IPS-18a (cell line): ENCODE data around the gene FAM240A.

Experiments
- H3K27ac ChIP-seq: one replicate; pipeline ENCODE4 v1.5.1; 2013; ENCODE audit warnings: low read length
- H3K27me3 ChIP-seq: one replicate; pipeline ENCODE4 v1.6.1; 2013; ENCODE audit warnings: mild to moderate bottlenecking, low read length; ENCODE audit not compliant: control insufficient read depth, insufficient read depth
- H3K36me3 ChIP-seq: one replicate; pipeline ENCODE4 v1.6.1; 2013; ENCODE audit warnings: low read depth, low read length; ENCODE audit not compliant: control insufficient read depth
- H3K4me1 ChIP-seq: one replicate; pipeline ENCODE4 v1.6.1; 2013; ENCODE audit warnings: low read depth, low read length; ENCODE audit not compliant: control insufficient read depth
- H3K4me3 ChIP-seq: one replicate; pipeline ENCODE4 v1.5.1; 2013; ENCODE audit warnings: low read length
- H3K9ac ChIP-seq: one replicate; pipeline ENCODE4 v1.6.1; 2013; ENCODE audit warnings: mild to moderate bottlenecking, low read length, moderate library complexity
- H3K9me3 ChIP-seq: one replicate; pipeline ENCODE4 v1.6.1; 2013; ENCODE audit warnings: low read depth, low read length; ENCODE audit not compliant: control insufficient read depth

The FAM240A gene

GRCh38 chr3:46615050-46615775, 2.9 kb downstream of the FAM240A start:
- no peaks in the 10 kb centered on the region for H3K4me1 ChIP-seq
- H3K27me3 ChIP-seq = no peaks in the 10 kb centered on the region
- H3K36me3 ChIP-seq = no peaks in the 10 kb centered on the region
- no peak overlapping the region for H3K27ac ChIP-seq
- no peaks in the 10 kb centered on the region for H3K9me3 ChIP-seq
- no peak overlapping the region for H3K9ac ChIP-seq
- H3K4me3 ChIP-seq = no peak overlapping the region

GRCh38 chr3:46615976-46616375, 3.7 kb downstream of the FAM240A start:
- H3K9me3 ChIP-seq = no peaks in the 10 kb centered on the region
- H3K36me3 ChIP-seq = no peaks in the 10 kb centered on the region
- H3K4me1 ChIP-seq = no peaks in the 10 kb centered on the region
- H3K27ac ChIP-seq = no peak overlapping the region
- H3K9ac ChIP-seq = no peak overlapping the region
- H3K4me3 ChIP-seq = no peak overlapping the region
- no peaks in the 10 kb centered on the region for H3K27me3 ChIP-seq

GRCh38 chr3:46617941-46618340, 5.6 kb downstream of the FAM240A start:
- no peak overlapping the region for H3K27ac ChIP-seq
- no peaks in the 10 kb centered on the region for H3K4me1 ChIP-seq
- no peaks in the 10 kb centered on the region for H3K27me3 ChIP-seq
- no peaks in the 10 kb centered on the region for H3K9me3 ChIP-seq
- no peaks in the 10 kb centered on the region for H3K36me3 ChIP-seq
- H3K9ac ChIP-seq = no peak overlapping the region
- H3K4me3 ChIP-seq = no peak overlapping the region

GRCh38 chr3:46619845-46620778, 7.8 kb downstream of the FAM240A start:
- no peak overlapping the region for H3K9ac ChIP-seq
- H3K27me3 ChIP-seq = no peaks in the 10 kb centered on the region
- no peak overlapping the region for H3K4me3 ChIP-seq
- no peaks in the 10 kb centered on the region for H3K36me3 ChIP-seq
- H3K9me3 ChIP-seq = no peaks in the 10 kb centered on the region
- no peak overlapping the region for H3K27ac ChIP-seq
- H3K4me1 ChIP-seq = peaks cover 2% of the 10 kb centered on the region

- Histone ChIP-seq H3K9me3 (no peaks in the 10 kb centered on the region), H3K9ac (no peak overlapping the region), H3K27ac (no peak overlapping the region), H3K27me3 (no peaks in the 10 kb centered on the region), H3K4me1 (peaks cover 20% of the 10 kb centered on the region), H3K4me3 (no peak overlapping the region), H3K36me3 (no peaks in the 10 kb centered on the region)
These were observed 12.2 kb downstream of the FAM240A start for GRCh38 chr3:46624533-46624932.

GRCh38 chr3:46624975-46625490, 12.7 kb downstream of the FAM240A start:
- Histone ChIP-seq H3K4me3 (no peak overlapping the region), H3K9ac (no peak overlapping the region), H3K4me1 (peaks cover 21% of the 10 kb centered on the region), H3K27me3 (no peaks in the 10 kb centered on the region), H3K9me3 (no peaks in the 10 kb centered on the region), H3K36me3 (no peaks in the 10 kb centered on the region), H3K27ac (no peak overlapping the region)

GRCh38 chr3:46626039-46626438, 13.7 kb downstream of the FAM240A start:
- H3K27ac ChIP-seq = no peak overlapping the region
- no peaks in the 10 kb centered on the region for H3K9me3 ChIP-seq

GRCh38 chr3:46627078-46627477, 14.8 kb downstream of the FAM240A start:
- Histone ChIP-seq H3K9ac (no peak overlapping the region), H3K27ac (no peak overlapping the region), H3K4me1 (peaks cover 21% of the 10 kb centered on the region), H3K9me3 (no peaks in the 10 kb centered on the region), H3K27me3 (no peaks in the 10 kb centered on the region), H3K4me3 (no peak overlapping the region), H3K36me3 (no peaks in the 10 kb centered on the region)

More at GRCh38 chr3:46626039-46626438, 13.7 kb downstream of the FAM240A start:
- Histone ChIP-seq H3K27me3 (no peaks in the 10 kb centered on the region), H3K36me3 (no peaks in the 10 kb centered on the region), H3K4me1 (peaks cover 21% of the 10 kb centered on the region), H3K4me3 (no peak overlapping the region), H3K9ac (no peak overlapping the region)

- Histone ChIP-seq H3K9me3 (no peaks in the 10 kb centered on the region), H3K4me3 (peak overlapping the region; percentile 18), H3K9ac (no peak overlapping the region), H3K27ac (no peak overlapping the region), H3K27me3 (no peaks in the 10 kb centered on the region), H3K36me3 (no peaks in the 10 kb centered on the region), H3K4me1 (peaks cover 21% of the 10 kb centered on the region)
These were observed 16.6 kb downstream of the FAM240A start for GRCh38 chr3:46628901-46629369.

- H3K27me3 ChIP-seq = no peaks in the 10 kb centered on the region
- peak overlapping the region; percentile 18 for H3K4me3 ChIP-seq
- no peak overlapping the region for H3K27ac ChIP-seq
- no peak overlapping the region for H3K9ac ChIP-seq
- H3K4me1 ChIP-seq = peaks cover 21% of the 10 kb centered on the region
- H3K9me3 ChIP-seq = no peaks in the 10 kb centered on the region
- H3K36me3 ChIP-seq = no peaks in the 10 kb centered on the region
These were observed 17.5 kb downstream of the FAM240A start for GRCh38 chr3:46629551-46630517.

- Histone ChIP-seq H3K27ac (no peak overlapping the region), H3K36me3 (no peaks in the 10 kb centered on the region), H3K4me1 (peaks cover 17% of the 10 kb centered on the region), H3K4me3 (no peak overlapping the region), H3K9ac (no peak overlapping the region), H3K9me3 (no peaks in the 10 kb centered on the region), H3K27me3 (no peaks in the 10 kb centered on the region)
These were observed 20.5 kb downstream of the FAM240A start for GRCh38 chr3:46632792-46633191.
